Keratinocyte (primary cell): ENCODE data around the gene MRTFA. TPM values are rescaled to one million over a fixed set of nuclear protein-coding genes. Genes with fewer than 3 reads are reported as not detected.

Experiments used
- DNase-seq: peaks from one replicate; pipeline ENCODE4 v3.0.0-alpha.2; 2011; ENCODE audit warnings: low read depth, missing footprints, low spot score
- FAIRE-seq: peaks from 2 replicates; lab custom pipeline; 2011; peaks lifted over from hg19 to GRCh38; lab: Jason Lieb, UNC
- H2AFZ ChIP-seq: 2 replicates; pipeline ENCODE4 v1.6.0; 2012; ENCODE audit warnings: low read length, control low read depth, inconsistent platforms; ENCODE audit not compliant: control insufficient read depth
- H3K27ac ChIP-seq: 2 replicates; pipeline ENCODE4 v1.5.1; 2011; ENCODE audit warnings: low read length; ENCODE audit not compliant: control insufficient read depth, insufficient read depth
- H3K27me3 ChIP-seq: 3 replicates; pipeline ENCODE4 v1.6.0; 2011; ENCODE audit warnings: low read length; ENCODE audit not compliant: control insufficient read depth, insufficient read depth; ENCODE audit errors: extremely low read depth
- H3K36me3 ChIP-seq, 2 experiments: 2 replicates in 1 of 2; 3 replicates in 1 of 2; pipeline ENCODE4 v1.5.1; 2011; ENCODE audit warnings: low read length in 2 of 2, mild to moderate bottlenecking in 1 of 2; ENCODE audit not compliant: control insufficient read depth in 2 of 2, insufficient read depth in 2 of 2; ENCODE audit errors: extremely low read depth in 1 of 2
- H3K4me1 ChIP-seq: 3 replicates; pipeline ENCODE4 v1.5.1; 2011; ENCODE audit warnings: low read length; ENCODE audit not compliant: control insufficient read depth, insufficient read depth; ENCODE audit errors: extremely low read depth
- H3K4me2 ChIP-seq: 3 replicates; pipeline ENCODE4 v1.6.0; 2011; ENCODE audit warnings: low read depth, low read length; ENCODE audit not compliant: control insufficient read depth, insufficient read depth; ENCODE audit errors: extremely low read depth
- H3K4me3 ChIP-seq, 3 experiments: fragments of 200-600 bp in 1 of 3; sonication (generic) in 1 of 3; 2 replicates in 2 of 3; 3 replicates in 1 of 3; pipeline ENCODE4 v1.5.1; 2011 to 2016; ENCODE audit warnings: low read length in 3 of 3, mild to moderate bottlenecking in 3 of 3, control low read depth in 2 of 3, inconsistent platforms in 1 of 3, low read depth in 1 of 3, mixed read lengths in 1 of 3, mixed run types in 1 of 3, moderate library complexity in 1 of 3; ENCODE audit not compliant: control insufficient read depth in 2 of 3, insufficient read depth in 2 of 3; ENCODE audit errors: extremely low read depth in 1 of 3
- H3K79me2 ChIP-seq: 2 replicates; pipeline ENCODE4 v1.6.0; 2012; ENCODE audit warnings: low read length; ENCODE audit not compliant: control insufficient read depth, insufficient read depth
- H3K9ac ChIP-seq: 3 replicates; pipeline ENCODE4 v1.6.0; 2011; ENCODE audit warnings: low read length; ENCODE audit not compliant: control insufficient read depth, insufficient read depth; ENCODE audit errors: extremely low read depth
- H3K9me1 ChIP-seq: 3 replicates; pipeline ENCODE4 v1.6.0; 2011; ENCODE audit warnings: low read length; ENCODE audit not compliant: control insufficient read depth, insufficient read depth; ENCODE audit errors: extremely low read depth
- H3K9me3 ChIP-seq: 2 replicates; pipeline ENCODE4 v1.5.1; 2012; ENCODE audit warnings: low read depth, low read length; ENCODE audit not compliant: control insufficient read depth
- H4K20me1 ChIP-seq: 3 replicates; pipeline ENCODE4 v1.6.0; 2011; ENCODE audit warnings: low read length; ENCODE audit not compliant: control insufficient read depth, insufficient read depth; ENCODE audit errors: extremely low read depth
- CTCF ChIP-seq, 3 experiments: IDR thresholded peaks in 1 of 3; conservative IDR thresholded peaks in 1 of 3; optimal IDR thresholded peaks in 1 of 3; 2 replicates in 2 of 3; 3 replicates in 1 of 3; pipeline versions ENCODE3 to v1.5.1; 2011; ENCODE audit warnings: low read length in 3 of 3, mild to moderate bottlenecking in 3 of 3, moderate library complexity in 2 of 3, control low read depth in 1 of 3, inconsistent platforms in 1 of 3; ENCODE audit not compliant: insufficient read depth in 2 of 3; ENCODE audit errors: extremely low read depth in 1 of 3
- EZH2 ChIP-seq: IDR thresholded peaks from one replicate; pipeline ENCODE4 v1.6.1; 2012; ENCODE audit warnings: inconsistent platforms, mild to moderate bottlenecking, low read length, moderate library complexity
- dilution Hi-C: fragments of 300-500 bp; cut with MboI; formaldehyde crosslinking; loops from one replicate; pipeline ENCODE4 v1.7.0; 2020; ENCODE audit warnings: low sequenced_read_pairs; ENCODE audit not compliant: extremely low pct_ligation_motif_present
- polyA plus RNA-seq, 5 experiments: library from polyadenylated mRNA; depleted of rRNA in 3 of 5; stranded (reverse) in 3 of 5; stranded (forward) in 1 of 5; unstranded in 1 of 5; fragments of >200 nt; gene quantifications; 1 replicate in 1 of 5; 2 replicates in 3 of 5; 3 replicates in 1 of 5; pipeline versions ENCODE4 v1.2.1 to v1.2.3, GENCODE V29; 2011 to 2012; ENCODE audit warnings: missing spikeins in 2 of 5, low read depth in 1 of 5, low replicate concordance in 1 of 5

MRTFA gene
- polyA plus RNA-seq, 1 donor (not counting 4 experiments of a cell fraction or from before 2014, with no cell fraction given): 6.5 TPM

DNA sequence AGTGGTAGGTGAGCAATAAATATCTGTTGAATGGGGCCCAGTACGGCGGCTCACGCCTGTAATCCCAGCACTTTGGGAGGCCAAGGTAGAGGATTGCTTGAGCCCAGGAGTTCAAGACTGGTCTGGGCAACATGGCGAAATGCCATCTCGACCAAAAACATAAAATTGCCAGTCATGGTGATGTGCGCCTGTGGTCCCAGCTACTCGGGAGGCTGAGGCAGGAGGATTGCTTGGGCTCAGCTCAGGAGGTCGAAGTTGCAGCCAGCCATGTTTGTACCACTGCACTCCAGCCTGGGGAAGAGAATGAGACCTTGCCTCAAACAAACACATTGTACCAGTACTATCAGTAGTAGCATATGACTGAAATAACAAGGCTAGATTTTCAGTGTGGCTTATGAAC is 262.0 kb downstream of the MRTFA start:
- Histone ChIP-seq H3K79me2 (peaks cover 45% of the 10 kb centered on the region), H3K4me1 (peaks cover 20% of the 10 kb centered on the region), H3K27me3 (no peaks in the 10 kb centered on the region), H3K9me3 (no peaks in the 10 kb centered on the region), H3K27ac (no peak overlapping the region), H2AFZ (no peak overlapping the region), H3K4me2 (no peak overlapping the region), H3K9me1 (no peaks in the 10 kb centered on the region), H4K20me1 (no peaks in the 10 kb centered on the region), H3K4me3 (no peak overlapping the region), H3K9ac (no peak overlapping the region), H3K36me3 (peaks cover 2 to 7% of the 10 kb centered on the region in 2 experiments)
- no peak for FAIRE-seq
- no peak for DNase-seq
- dilution Hi-C loops: no loop called here
- TF ChIP-seq CTCF (optimal IDR thresholded peaks at IDR 0.05 in 1 of 3, IDR thresholded peaks at IDR 0.05 in 1 of 3, conservative IDR thresholded peaks at IDR 0.05 in 1 of 3; ENCODE audit: extremely low read depth in 1 of 3, insufficient read depth in 2 of 3, low read length in 3 of 3) (no peak), EZH2 (no peak)

DNA sequence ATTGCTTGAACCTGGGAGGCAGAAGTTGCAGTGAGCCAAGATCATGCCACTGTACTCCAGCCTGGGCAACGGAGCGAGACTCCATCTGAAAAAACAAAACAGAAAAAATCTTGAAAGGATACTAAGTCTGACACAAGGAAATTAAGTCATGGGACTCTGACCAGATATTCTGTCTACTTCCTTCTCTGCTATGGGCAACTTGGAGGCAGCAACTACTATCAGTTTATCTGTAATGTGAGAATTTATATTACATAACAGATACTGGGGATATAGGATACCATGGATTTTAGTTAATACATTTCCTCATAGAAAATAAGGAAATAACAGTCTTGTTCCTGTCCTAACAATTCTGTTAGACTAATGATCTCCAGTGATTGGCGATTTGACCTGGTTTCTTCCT is 267.7 kb downstream of the MRTFA start:
- dilution Hi-C loops: no loop called here
- no peak for FAIRE-seq
- peaks cover 9% of the 10 kb centered on the region for H3K4me1 ChIP-seq

More for the DNA sequence above, 267.7 kb downstream of the MRTFA start:
- no peak overlapping the region for H3K4me3 ChIP-seq
- no peak overlapping the region for H2AFZ ChIP-seq
- no peak overlapping the region for H3K27ac ChIP-seq
- H3K9me1 ChIP-seq: no peaks in the 10 kb centered on the region
- H3K36me3 ChIP-seq: peaks cover 30 to 33% of the 10 kb centered on the region in 2 experiments
- H3K9me3 ChIP-seq: no peaks in the 10 kb centered on the region
- no peaks in the 10 kb centered on the region for H3K27me3 ChIP-seq
- H3K4me2 ChIP-seq: no peak overlapping the region
- peaks cover 18% of the 10 kb centered on the region for H3K79me2 ChIP-seq
- H3K9ac ChIP-seq: no peak overlapping the region
- H4K20me1 ChIP-seq: no peaks in the 10 kb centered on the region
- no peak for DNase-seq
- no peak for TF ChIP-seq CTCF (optimal IDR thresholded peaks at IDR 0.05 in 1 of 3, IDR thresholded peaks at IDR 0.05 in 1 of 3, conservative IDR thresholded peaks at IDR 0.05 in 1 of 3; ENCODE audit: extremely low read depth in 1 of 3, insufficient read depth in 2 of 3, low read length in 3 of 3)
- no peak for TF ChIP-seq EZH2
